Stomach (tissue), 4 donors: ENCODE results near the gene AATK.

Source experiments
- EP300 ChIP-seq: sonication (generic); formaldehyde crosslinking; IDR thresholded peaks from one replicate; pipeline ENCODE4 v1.6.1; 2017; ENCODE audit warnings: antibody characterized with exemption
- POLR2A ChIP-seq, 4 donors: fragments of 450-650 bp; IDR thresholded peaks; one replicate each; pipeline ENCODE4 v1.6.1; 2016; ENCODE audit warnings: antibody characterized with exemption in 4 of 4, control low read depth in 2 of 4, mild to moderate bottlenecking in 1 of 4, moderate library complexity in 1 of 4
- POLR2AphosphoS5 ChIP-seq, 3 donors: sonication (generic); formaldehyde crosslinking; IDR thresholded peaks; one replicate each; pipeline ENCODE4 v1.6.1; 2016; ENCODE audit warnings: antibody characterized with exemption in 3 of 3
- TF ChIP-seq, protein P1 (sequence below), 7 experiments: fragments of 450-650 bp in 4 of 7; fragments of 200-600 bp in 3 of 7; sonication (generic) in 3 of 7; IDR thresholded peaks; one replicate each; pipeline ENCODE4 v1.5.1; 2016 to 2019; ENCODE audit warnings: antibody characterized with exemption in 7 of 7, control low read depth in 2 of 7, mild to moderate bottlenecking in 1 of 7

DNA sequence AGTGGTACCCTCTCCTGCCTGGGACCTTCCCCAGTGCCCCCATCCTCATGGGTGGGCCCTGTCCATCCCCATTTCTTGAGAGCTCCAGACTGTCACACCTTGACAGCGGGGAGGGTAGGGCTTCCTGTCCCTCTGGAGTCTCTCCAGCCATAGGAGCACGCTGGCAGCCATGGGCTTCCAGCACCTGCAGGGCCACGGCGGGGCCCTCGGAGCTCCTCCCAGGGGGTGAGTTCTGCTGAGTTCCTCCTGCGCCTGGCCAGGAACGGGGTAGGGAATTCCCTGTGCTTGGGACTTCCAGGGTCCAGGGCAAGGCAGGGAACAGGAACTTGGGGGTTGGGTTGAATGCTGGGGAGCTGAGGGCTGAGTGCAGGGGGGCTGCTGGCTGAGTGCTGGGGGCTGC lies 23.0 kb upstream of the AATK start:
- TF ChIP-seq POLR2AphosphoS5 (IDR thresholded peaks at IDR 0.05) (no peak), POLR2A (IDR thresholded peaks at IDR 0.05) (no peak), EP300 (no peak)
- TF ChIP-seq, protein P1, sequence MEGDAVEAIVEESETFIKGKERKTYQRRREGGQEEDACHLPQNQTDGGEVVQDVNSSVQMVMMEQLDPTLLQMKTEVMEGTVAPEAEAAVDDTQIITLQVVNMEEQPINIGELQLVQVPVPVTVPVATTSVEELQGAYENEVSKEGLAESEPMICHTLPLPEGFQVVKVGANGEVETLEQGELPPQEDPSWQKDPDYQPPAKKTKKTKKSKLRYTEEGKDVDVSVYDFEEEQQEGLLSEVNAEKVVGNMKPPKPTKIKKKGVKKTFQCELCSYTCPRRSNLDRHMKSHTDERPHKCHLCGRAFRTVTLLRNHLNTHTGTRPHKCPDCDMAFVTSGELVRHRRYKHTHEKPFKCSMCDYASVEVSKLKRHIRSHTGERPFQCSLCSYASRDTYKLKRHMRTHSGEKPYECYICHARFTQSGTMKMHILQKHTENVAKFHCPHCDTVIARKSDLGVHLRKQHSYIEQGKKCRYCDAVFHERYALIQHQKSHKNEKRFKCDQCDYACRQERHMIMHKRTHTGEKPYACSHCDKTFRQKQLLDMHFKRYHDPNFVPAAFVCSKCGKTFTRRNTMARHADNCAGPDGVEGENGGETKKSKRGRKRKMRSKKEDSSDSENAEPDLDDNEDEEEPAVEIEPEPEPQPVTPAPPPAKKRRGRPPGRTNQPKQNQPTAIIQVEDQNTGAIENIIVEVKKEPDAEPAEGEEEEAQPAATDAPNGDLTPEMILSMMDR (IDR thresholded peaks at IDR 0.05): no peak
